ENCODE measurements around the gene SETD3.

DNA sequence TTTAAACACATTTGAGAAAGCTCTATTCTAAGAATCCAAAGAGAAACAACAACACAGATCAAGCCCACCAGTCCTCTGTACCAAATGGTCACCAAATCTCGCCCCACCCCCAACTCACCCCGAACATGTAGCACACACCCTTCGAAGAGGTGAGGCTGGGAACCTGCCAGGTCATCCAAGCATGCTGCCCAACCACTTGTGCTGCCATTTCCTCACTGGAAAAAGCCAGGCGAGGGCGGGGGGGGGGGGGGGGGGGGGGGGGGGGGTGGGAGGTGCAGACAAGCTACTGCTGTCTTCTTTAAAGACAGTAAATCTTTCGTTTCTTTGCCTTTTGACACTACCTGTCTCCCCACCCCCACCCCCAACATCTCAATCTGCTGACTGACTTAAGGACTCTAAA, 59.9 kb downstream of the SETD3 start:
- TF ChIP-seq, protein P1, sequence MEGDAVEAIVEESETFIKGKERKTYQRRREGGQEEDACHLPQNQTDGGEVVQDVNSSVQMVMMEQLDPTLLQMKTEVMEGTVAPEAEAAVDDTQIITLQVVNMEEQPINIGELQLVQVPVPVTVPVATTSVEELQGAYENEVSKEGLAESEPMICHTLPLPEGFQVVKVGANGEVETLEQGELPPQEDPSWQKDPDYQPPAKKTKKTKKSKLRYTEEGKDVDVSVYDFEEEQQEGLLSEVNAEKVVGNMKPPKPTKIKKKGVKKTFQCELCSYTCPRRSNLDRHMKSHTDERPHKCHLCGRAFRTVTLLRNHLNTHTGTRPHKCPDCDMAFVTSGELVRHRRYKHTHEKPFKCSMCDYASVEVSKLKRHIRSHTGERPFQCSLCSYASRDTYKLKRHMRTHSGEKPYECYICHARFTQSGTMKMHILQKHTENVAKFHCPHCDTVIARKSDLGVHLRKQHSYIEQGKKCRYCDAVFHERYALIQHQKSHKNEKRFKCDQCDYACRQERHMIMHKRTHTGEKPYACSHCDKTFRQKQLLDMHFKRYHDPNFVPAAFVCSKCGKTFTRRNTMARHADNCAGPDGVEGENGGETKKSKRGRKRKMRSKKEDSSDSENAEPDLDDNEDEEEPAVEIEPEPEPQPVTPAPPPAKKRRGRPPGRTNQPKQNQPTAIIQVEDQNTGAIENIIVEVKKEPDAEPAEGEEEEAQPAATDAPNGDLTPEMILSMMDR (IDR thresholded peaks at IDR 0.05 in 2 of 3, conservative IDR thresholded peaks at IDR 0.05 in 1 of 3; ENCODE audit: control insufficient read depth in 2 of 3, extremely low read depth in 1 of 3, insufficient read depth in 1 of 3, low read depth in 3 of 3, low read length in 3 of 3), result no peak
- TF ChIP-seq RAD21 (IDR thresholded peaks at IDR 0.05; ENCODE audit: insufficient read depth, low read depth, low read length), result no peak
- TF ChIP-seq EP300 (IDR thresholded peaks at IDR 0.05; ENCODE audit: borderline replicate concordance in 1 of 2, control insufficient read depth in 1 of 2, low read depth in 2 of 2, low read length in 2 of 2), result no peak
- no peak for TF ChIP-seq CHD2 (IDR thresholded peaks at IDR 0.05; ENCODE audit: borderline replicate concordance, low read depth, low read length)
- TF ChIP-seq, protein P2, sequence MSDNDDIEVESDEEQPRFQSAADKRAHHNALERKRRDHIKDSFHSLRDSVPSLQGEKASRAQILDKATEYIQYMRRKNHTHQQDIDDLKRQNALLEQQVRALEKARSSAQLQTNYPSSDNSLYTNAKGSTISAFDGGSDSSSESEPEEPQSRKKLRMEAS (IDR thresholded peaks at IDR 0.05; ENCODE audit: low read depth, low read length), result no peak
- no peak for TF ChIP-seq SMARCA5 (IDR thresholded peaks at IDR 0.05)
- TF ChIP-seq POLR2AphosphoS2 (IDR thresholded peaks at IDR 0.05; ENCODE audit: low read depth, low read length), result no peak
- TF ChIP-seq BCL11A (IDR thresholded peaks at IDR 0.05; ENCODE audit: low read depth, low read length), result no peak
- no peak for TF ChIP-seq SP1 (IDR thresholded peaks at IDR 0.05; ENCODE audit: low read depth, low read length)
- TF ChIP-seq POLR2AphosphoS5 (IDR thresholded peaks at IDR 0.05; ENCODE audit: low read length), result no peak
- TF ChIP-seq, protein P3, sequence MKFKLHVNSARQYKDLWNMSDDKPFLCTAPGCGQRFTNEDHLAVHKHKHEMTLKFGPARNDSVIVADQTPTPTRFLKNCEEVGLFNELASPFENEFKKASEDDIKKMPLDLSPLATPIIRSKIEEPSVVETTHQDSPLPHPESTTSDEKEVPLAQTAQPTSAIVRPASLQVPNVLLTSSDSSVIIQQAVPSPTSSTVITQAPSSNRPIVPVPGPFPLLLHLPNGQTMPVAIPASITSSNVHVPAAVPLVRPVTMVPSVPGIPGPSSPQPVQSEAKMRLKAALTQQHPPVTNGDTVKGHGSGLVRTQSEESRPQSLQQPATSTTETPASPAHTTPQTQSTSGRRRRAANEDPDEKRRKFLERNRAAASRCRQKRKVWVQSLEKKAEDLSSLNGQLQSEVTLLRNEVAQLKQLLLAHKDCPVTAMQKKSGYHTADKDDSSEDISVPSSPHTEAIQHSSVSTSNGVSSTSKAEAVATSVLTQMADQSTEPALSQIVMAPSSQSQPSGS (IDR thresholded peaks at IDR 0.05; ENCODE audit: low read length), result no peak
- TF ChIP-seq NR2C2 (IDR thresholded peaks at IDR 0.05; ENCODE audit: borderline replicate concordance, control insufficient read depth, insufficient read length, low read depth), result no peak
- no peak for TF ChIP-seq EZH2 (IDR thresholded peaks at IDR 0.05; ENCODE audit: borderline replicate concordance, control insufficient read depth, low read depth, low read length)

Data from GM12878 (cell line).